NCI-H1105 (cell line): ENCODE data around the gene NKX2-8.

ENCODE experiments used
- DNase-seq: peaks from one replicate; lab custom pipeline; 2025; lab: John Stamatoyannopoulos, UW

The NKX2-8 gene

GRCh38 chr14:36582011-36582873 lies at the start of gene NKX2-8:
NKX2-8 (minus strand) TSS chr14:36582614; CDS start chr14:36582389, 225 bp downstream.
- DNase-seq: peak; percentile 22

GRCh38 chr14:36627981-36628380 lies 45.6 kb upstream of the NKX2-8 start:
- DNase-seq: no peak

GRCh38 chr14:36626151-36626550 lies 43.7 kb upstream of the NKX2-8 start:
- DNase-seq: no peak

- no peak for DNase-seq
Observed at GRCh38 chr14:36625436-36625835, 43.0 kb upstream of the NKX2-8 start.

GRCh38 chr14:36625014-36625413 lies 42.6 kb upstream of the NKX2-8 start:
- no peak for DNase-seq

GRCh38 chr14:36619853-36620252 lies 37.4 kb upstream of the NKX2-8 start:
- DNase-seq: no peak

- no peak for DNase-seq
Observed at GRCh38 chr14:36619131-36619530, 36.7 kb upstream of the NKX2-8 start.

- DNase-seq: no peak
Observed at GRCh38 chr14:36618641-36619040, 36.2 kb upstream of the NKX2-8 start.

GRCh38 chr14:36617824-36618223 lies 35.4 kb upstream of the NKX2-8 start:
- DNase-seq: no peak

- no peak for DNase-seq
Observed at GRCh38 chr14:36605506-36605857, 23.1 kb upstream of the NKX2-8 start.

- DNase-seq: peak; percentile 76
Observed at GRCh38 chr14:36604757-36605505, 22.5 kb upstream of the NKX2-8 start.

GRCh38 chr14:36600431-36600830 lies 18.0 kb upstream of the NKX2-8 start:
- DNase-seq: no peak

GRCh38 chr14:36591482-36591881 lies 9.1 kb upstream of the NKX2-8 start:
- DNase-seq: no peak

GRCh38 chr14:36588788-36589187 lies 6.4 kb upstream of the NKX2-8 start:
- no peak for DNase-seq

- DNase-seq: no peak
Observed at GRCh38 chr14:36588119-36588518, 5.7 kb upstream of the NKX2-8 start.

- DNase-seq: peak; percentile 6
Observed at GRCh38 chr14:36585100-36585499, 2.7 kb upstream of the NKX2-8 start.

GRCh38 chr14:36583893-36584811 lies 1.7 kb upstream of the NKX2-8 start:
- no peak for DNase-seq

- DNase-seq: no peak
Observed at GRCh38 chr14:36583242-36583892, 953 bp upstream of the NKX2-8 start.

GRCh38 chr14:36582874-36583241 lies 444 bp upstream of the NKX2-8 start:
- DNase-seq: no peak

- DNase-seq: peak; percentile 46
Observed at GRCh38 chr14:36580856-36581831, 1.3 kb downstream of the NKX2-8 start.
